ENCODE data around the gene GNA12. TPM values are rescaled to one million over a fixed set of nuclear protein-coding genes. Genes with fewer than 3 reads are reported as not detected.

Gene GNA12
- total RNA-seq, 1 donor from 2014 or later: 31.7 TPM

DNA sequence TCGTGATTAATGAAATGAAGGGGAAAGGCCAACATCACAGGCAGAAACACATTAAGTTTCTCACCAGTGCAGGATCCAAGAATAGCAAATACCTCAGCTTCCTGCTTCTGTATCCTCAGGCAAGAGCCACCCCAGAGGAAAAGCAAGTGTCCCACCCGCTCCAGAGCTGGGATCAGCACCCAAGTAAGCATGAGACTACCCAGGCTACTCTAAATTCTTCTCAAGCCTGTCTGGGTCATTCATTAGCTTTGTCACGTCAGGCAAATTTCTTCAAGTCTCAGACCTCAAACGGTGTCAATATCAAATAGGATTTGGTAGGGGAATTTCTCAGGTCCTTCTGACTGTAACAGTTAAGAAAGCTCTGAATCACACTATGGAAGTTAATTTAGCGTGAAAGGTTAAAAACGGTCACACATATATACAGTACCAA lies 59.0 kb downstream of the GNA12 start:
- intact Hi-C loops (cut with micrococcal nuclease): no loop called here

DNA sequence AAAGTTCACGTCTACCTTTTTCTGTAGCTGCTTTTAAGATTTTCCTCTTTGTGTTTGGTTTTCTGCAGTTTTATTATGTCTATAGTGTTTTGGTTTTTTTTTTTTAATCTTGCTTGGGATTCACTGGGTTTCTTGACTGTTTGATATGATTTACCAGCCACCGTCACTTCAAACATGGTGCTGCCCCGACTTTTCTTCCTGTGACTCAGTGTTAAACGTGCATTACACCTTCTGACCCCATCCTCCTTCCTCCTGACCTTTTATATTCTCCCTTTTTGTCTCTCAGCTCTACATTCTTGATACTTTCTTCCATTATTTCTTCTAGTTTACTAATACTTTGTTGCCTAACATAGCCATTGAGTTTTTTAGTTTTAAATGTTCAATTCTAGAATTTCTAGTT lies 61.5 kb downstream of the GNA12 start:
- intact Hi-C loops (cut with micrococcal nuclease): no loop called here

DNA sequence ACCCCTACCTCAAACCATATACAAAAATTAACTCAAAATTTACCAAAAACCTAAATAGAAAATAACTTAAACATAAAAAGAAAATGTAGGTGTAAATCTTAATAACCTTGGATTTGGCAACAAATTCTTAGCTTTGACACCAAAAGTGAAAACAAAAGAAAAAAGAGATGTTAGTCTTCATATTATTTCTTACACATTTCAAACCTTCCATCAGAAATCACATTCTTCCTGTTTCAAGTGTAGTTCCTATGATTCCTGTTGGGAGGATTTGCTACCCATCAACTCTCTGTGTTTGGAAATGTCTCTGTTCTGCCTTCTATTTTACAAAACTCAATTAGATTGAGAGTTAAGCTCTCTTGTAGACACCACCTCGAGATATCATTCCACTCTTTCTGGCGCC lies 62.0 kb downstream of the GNA12 start:
- intact Hi-C loops (cut with micrococcal nuclease): no loop called here

DNA sequence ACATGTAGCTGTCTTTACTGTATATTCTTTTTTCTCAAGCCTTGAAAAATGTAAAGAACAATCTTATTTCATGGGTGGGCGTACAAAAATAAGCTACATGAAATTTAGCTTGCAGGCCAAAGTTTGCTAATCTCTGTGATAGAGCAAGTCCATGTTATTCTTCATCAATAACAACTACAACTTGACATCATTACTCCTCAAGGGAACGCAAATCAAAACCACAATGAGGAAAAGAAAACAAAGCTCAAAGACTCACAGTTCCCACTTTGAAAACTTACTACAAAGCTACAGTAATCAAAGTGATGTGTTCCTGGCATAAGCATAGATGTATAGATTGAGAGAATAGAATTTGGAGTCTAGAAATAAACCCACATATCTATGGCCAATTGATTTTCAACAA lies 62.5 kb downstream of the GNA12 start:
- intact Hi-C loops (cut with micrococcal nuclease): no loop called here

DNA sequence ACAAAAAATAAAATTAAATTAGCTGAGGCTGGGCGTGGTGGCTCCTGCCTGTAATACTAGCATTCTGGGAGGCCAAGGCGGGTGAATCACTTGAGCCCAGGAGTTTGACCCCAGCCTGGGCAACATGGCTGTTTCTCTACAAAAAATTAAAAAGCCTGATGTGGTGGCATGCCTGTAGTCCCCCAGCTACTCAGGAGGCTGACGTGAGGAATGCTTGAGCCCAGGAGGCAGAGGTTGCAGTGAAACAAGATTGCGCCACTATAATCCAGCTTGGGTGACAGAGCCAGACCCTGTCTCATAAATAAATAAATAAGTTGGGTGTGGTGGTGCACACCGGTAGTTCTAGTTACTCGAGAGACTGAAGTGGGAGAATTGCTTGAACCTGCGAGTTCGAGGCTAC lies 65.1 kb downstream of the GNA12 start:
- intact Hi-C loops (cut with micrococcal nuclease): no loop called here

DNA sequence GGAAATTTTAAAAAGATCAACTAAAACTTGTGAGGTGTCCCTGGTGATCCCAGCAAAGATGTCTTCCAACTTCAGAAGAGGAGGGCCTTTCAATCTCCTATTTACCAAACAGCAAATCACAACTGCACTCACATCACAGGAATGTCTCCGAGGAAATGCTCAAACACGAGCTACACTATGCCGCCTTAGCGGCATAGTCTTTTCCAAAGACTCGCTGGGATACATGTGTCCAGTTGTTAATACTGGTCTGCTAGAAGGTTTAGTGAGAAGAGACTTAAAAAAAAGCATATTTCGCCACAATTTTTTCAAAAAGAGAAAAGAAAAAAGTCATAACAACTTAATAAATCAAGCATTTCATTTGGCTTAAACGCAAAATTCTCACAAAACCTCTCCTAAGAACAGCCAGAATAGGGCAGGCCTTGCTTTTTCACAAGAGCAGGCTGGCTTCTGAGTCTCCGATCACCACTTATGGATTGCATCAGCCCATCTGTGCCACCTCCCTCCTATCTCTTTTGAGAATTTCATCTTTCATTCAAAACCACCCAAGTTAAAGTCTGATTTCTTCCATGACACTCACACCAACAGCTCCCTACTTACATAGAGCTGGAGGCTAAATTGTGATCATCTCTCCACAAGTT lies 66.1 kb downstream of the GNA12 start:
- intact Hi-C loops (cut with micrococcal nuclease): no loop called here

DNA sequence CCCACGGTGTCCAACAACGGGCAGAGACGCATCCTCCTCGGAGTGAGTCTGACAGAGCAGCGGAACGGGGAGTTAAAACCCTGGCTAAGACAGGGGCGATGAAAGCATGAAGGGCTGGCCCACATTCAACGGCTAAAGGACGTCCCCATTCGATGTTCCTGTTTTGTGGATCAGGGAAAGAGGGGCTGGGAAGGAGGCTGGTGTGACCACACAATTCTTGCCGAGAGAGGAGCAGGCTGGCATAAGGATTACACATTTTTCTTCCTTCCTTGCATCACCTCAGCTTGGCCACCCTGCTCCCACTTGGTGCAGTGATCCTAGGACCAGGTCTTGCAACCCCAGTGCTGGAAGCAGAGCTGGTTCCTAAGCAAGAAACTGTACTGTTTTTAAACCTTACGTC lies 67.7 kb downstream of the GNA12 start:
- intact Hi-C loops (cut with micrococcal nuclease): no loop called here

DNA sequence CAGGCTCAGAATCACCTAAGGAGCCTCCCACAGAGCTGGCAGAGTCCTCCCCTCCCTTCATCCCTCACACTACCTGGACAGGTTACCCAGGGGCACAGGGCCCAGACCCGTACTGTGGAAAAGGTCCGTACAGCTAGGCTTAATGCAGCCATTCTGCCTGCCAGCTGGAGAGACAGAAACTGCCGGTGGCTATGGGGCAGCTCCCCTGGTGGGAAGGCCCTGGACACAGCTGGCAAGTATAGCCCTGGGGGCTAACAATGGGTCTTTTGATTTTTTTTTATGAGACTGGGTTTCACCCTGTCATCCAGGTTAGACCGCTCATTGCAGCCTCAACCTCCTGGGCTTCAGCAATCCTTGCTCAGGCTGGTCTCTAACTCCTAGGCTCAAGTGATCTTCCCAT lies 68.3 kb downstream of the GNA12 start:
- intact Hi-C loops (cut with micrococcal nuclease): no loop called here

DNA sequence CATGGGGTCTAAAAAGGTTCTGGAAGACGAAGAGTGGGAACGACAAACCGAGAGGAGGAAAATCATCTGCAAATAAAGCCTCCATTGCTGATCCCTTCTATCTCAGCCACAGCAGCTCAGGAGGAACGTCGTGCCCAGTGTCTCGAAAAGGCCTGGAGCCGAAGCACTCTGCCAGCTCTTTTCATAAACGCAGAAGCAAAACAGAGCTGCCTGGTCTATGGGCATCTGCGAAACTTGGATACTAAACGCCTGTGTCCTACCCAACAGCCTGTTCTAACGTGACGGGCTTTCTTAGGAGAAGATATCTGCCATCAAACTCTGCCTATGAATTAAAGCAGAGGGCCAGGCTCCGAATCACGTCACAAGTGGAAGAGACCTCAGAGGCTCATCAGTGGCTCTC lies 68.7 kb downstream of the GNA12 start:
- intact Hi-C loops (cut with micrococcal nuclease): no loop called here

DNA sequence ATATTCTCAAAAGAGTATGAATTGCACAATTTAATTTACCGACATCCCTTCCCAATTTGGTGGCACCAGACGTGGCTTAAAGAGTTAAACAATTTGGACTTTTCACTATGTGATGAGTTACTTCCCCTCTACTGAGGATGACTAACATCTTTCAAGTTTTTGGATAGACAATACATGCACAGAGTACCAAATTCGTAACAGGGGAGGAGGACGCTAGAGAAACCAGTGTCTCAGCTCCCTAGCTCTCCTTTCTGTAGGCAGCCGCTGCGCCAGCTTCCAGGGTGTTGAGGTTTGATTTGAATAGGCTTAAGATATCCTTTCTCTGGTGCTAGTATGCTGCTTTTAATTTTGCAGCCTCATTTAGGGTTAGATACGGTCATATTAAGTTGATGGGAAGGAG lies 69.2 kb downstream of the GNA12 start:
- intact Hi-C loops (cut with micrococcal nuclease): loop anchor here (5.0 kb wide), 2 partner anchors 67 to 1638 kb away; partner anchors contain the start of gene GNA12

DNA sequence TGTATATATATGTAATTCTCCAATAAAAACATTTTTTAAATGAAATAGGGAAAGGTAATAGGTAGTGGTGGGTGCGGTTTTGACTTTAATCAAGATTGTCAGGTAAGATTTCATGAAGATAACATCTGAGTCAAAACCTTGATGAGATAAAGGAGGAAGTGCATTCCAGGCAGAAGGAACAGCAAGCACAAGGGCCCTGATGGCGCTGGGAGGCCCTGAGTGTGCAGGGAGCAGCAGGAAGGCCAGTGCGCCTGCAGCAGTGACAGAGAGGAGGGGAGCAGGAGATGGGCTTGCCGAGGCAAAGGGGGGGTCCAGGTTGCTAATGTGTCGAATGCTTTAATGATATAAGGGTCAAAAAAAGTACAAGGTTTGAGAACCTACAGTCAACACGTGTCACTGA lies 69.8 kb downstream of the GNA12 start:
- intact Hi-C loops (cut with micrococcal nuclease): loop anchor here (5.0 kb wide), 2 partner anchors 68 to 1637 kb away; partner anchors contain the start of gene GNA12

DNA sequence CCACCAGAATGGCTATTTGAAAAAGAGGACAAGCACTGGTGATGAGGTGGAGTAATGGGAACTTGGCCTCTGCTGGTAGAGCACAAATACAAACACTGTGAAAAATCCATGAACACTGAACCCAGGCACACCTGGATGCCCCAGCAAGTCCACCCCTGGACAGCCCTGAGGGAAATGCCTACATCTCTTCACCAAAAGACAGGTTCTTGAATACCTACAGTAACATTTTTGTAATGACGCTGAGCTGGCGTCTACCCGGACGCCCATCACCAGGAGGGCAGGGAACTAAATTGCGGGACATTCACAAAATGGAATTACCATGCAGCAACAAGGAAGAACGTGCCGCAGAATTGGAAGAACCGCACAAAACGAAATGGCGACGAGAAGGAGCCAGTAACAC lies 70.5 kb downstream of the GNA12 start:
- intact Hi-C loops (cut with micrococcal nuclease): loop anchor here (1.0 to 5.0 kb wide), 3 partner anchors 15 to 1636 kb away; partner anchors contain the start of gene GNA12

DNA sequence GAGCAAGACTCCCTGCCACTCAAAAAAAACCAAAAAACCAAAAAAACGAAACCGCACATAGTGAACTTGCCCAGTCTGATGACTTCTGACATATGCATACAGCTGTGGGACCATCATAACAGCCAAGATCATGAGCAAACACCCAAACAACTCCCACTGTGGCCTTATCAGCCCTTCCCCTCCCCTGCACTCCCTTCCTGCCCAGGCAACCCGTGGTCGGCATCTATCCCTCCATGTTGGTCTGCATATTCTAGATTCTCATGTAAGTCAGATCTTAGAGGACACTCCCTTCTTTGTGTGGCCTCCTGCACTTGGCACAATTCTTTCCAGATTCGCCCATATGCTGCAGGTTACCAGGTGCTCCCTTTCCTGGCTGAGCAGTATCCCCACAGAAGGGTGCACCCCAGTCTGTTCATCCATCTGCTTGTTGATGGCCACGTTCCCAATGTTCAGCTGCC lies 72.8 kb downstream of the GNA12 start:
- intact Hi-C loops (cut with micrococcal nuclease): loop anchor here (5.0 kb wide), 2 partner anchors 71 to 1634 kb away; partner anchors contain the start of gene GNA12

DNA sequence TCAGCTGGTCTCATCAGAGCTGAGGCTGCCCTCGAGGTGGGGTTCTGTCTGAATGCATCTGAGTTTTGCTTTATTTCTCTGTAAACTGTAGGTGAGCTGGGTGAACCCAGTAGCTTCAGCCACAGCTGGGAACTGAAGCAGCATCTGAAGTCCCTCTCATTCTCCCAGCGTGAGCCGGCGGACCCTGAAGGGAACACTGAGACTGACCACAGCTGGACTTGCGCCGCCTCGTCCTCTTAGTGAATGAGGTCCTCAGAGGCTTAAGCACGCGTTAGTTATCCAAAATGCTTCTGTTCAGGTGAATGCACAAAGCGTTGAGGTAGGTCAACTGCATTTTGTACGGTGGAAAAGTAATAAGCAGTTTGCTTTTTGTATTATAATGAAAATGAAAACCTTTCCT lies 79.5 kb downstream of the GNA12 start:
- intact Hi-C loops (cut with micrococcal nuclease): no loop called here

DNA sequence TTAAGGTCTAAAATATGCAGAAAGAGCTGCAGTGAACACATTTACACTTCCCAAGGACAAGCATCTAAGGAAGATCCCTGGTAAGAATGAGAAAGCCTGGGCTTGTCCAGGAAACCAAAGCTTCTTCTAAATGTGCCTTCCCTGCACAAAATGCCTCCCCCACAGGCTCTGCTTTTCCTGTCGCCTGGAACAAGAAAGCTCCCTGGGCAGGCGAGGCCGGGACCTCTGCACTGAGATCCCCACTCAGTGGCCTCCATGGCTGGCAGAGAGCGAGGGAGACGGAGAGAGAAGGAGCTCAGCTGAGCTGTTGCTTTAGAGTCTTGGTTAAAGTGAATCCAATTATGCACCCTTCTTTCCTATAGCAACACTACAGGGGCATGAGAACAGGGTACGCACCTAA lies 80.5 kb downstream of the GNA12 start:
- intact Hi-C loops (cut with micrococcal nuclease): no loop called here

DNA sequence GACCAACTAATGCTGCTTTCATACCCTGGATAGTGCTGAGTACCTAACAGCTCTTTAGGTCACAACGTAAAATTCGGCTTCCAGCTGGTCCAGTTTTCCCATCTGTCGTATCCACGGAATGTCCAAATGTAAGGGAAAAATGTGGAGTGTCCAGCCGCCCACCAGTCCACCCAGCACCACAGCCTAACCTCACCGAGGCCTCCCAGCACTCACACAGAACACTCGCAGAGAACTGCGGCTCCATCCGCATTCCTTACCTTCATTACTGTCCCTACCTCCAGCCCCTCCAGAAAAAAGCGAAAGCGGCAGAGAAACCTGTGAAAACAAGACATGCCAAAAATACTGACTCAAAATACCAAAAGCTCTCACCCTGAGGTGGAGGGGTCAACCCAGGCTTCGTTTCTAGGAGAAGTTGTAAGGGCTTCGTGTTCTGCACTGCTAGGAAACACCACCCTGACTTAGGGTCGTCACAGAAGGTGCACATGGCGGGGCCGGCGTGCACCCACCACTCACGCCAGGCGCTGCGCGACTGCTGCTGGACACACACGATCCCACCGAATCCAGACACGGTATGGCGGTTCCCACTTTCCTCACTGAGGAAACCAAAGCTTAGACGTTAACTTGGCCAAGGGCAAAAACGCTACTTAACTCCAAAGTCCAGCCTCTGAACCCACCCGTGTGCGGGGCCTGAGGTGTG lies 82.2 kb downstream of the GNA12 start:
- intact Hi-C loops (cut with micrococcal nuclease): no loop called here

DNA sequence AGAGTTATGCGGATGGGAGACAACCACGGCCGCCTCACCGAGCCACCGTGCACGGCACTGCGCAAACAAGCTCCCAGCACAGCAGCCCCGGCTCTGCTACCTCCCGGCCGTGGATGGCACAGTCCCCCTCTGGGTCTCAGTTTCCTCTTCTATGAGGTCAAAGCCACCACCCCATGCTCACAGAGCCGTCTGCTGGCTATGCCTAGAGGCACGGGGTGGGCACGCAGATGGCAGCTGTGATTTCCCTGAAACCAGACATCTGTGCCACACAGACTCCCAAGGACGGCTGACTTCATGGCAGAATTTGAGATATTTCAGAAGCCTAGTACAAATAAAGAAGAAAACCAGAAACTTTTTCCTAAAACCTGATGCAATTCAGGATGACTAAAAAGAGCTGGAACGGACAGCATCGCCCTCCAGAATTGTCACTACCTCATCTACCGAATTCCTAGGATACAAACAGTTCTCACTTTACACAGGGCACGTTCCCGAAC lies 82.9 kb downstream of the GNA12 start:
- intact Hi-C loops (cut with micrococcal nuclease): no loop called here

DNA sequence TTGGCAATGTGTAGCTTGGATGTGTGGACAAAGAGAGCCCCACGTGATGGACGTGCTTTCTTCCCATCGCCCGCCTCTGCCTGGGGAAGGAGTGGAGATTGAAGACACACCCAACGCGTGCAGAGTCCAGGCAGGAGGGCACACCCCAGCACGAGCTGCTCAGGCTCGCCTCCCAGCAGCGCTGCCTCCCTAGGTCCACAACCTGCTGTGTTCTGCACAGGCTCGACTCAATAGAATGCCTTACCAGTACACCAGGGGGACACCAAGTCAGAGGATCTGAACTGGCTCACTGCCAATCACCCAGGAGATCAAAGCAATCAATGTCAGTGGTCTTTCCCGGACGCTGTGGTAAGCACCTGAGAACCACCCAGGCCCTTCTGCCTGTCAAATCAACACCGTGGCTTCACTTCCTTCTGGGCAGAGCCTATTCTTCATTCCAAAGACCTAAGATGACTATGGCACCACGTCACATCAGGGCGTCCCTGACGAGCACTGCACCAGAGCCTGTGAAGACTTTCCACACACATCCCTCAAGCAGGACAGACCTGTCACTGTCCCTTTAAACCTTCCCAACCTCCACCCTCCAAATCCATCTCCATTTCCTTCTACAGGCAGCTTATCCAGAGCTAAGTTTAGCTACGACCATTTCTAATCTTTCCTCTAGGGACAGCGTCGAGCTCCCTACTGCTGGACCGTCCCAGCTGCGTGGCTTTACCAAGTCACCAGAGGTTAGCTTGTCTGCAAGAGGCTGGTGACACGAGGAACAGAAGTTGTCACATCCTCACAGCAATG lies 83.8 kb downstream of the GNA12 start:
- intact Hi-C loops (cut with micrococcal nuclease): no loop called here

DNA sequence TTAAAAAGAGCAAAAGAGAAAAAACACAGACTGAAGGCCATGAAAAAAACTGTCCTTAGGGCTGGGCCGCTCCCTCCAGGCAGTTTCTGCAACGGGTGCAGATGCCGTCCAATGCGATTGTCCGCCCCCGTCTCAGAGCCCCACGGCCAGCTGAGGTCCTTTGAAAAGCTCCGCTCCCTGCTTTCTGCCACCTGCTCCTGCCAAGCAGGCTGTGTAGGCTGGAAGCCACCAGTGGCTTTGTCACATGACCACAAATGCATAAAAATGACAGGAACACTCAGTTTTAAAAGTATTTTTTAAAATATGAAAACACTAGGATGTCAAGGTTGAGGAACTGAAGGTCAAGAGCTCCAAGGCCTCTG lies 84.4 kb downstream of the GNA12 start:
- intact Hi-C loops (cut with micrococcal nuclease): loop anchor here (2.0 to 5.0 kb wide), 3 partner anchors 237 to 308 kb away; partner anchors contain the start of gene CARD11

DNA sequence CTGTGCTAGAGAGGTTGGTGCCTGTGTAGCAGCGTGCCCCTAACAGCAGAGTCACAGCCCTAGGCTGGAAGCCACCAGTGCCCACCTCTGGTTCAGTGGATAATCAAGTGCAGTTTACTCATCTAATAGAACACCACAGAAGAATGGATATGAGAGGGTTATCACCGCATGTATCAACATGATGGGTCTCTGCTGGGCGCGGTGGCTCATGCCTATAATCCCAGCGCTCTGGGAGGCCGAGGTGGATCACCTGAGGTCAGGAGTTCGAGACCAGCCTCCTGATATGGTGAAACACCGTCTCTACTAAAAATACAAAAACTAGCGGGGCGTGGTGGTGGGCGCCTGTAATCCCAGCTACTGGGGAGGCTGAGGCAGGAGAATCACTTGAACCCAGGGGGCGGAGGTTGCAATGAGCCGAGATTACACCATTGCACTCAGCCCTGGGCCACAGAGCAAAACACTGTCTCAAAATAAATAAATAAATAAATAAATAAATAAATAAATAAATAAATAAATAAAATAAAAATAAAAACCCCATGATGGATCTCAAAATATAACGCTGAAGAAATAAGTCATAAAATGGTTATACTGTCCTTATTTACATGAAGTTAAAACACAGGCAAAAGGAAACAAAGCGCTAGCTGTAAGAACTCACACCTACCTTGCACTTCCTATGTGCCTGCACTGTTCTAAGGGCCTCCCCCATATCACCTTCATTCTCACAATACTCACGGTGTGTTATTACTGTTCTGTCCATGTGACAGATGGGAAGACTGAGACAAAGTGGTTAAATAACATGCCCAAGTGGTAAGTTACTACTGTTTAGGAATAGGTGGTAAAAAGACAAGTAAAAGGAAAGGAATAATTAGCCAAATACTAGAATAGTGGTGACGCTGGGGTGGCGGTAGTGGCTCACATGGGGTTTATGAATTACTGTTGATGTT lies 85.2 kb downstream of the GNA12 start:
- intact Hi-C loops (cut with micrococcal nuclease): loop anchor here (1.0 to 5.0 kb wide), 11 partner anchors 14 to 333 kb away; partner anchors contain the start of genes CARD11, GNA12 and TTYH3

All from T-helper 1 cell treated with Interleukin-12 subunit alpha and Interleukin-12 subunit beta and Interleukin-4 antibody, amounts not matched to agents 30 ng/mL and 1 ng/mL, for 36 hours (primary cell).